ENCODE measurements around the gene CPE. TPM values are rescaled to one million over a fixed set of nuclear protein-coding genes. Genes with fewer than 3 reads are reported as not detected.

CPE gene
- total RNA-seq, 1 experiment from 2014 or later = 29.3 TPM

GRCh38 chr4:165474784-165475705 is 96.2 kb downstream of the CPE start:
- BruUV-seq (replicated peaks) = no TSS peak
- TF ChIP-seq POLR2A (IDR thresholded peaks at IDR 0.05; ENCODE audit: borderline replicate concordance, extremely low read depth, insufficient read depth, insufficient read length) (no peak), JUND (IDR thresholded peaks at IDR 0.05) (no peak), ZBTB33 (IDR thresholded peaks at IDR 0.05; ENCODE audit: extremely low read depth, insufficient replicate concordance, low read length) (no peak), ELF1 (IDR thresholded peaks at IDR 0.05; ENCODE audit: borderline replicate concordance, low read depth) (no peak), MAX (IDR thresholded peaks at IDR 0.05) (no peak), ZFX (IDR thresholded peaks at IDR 0.05) (no peak), CBX3 (IDR thresholded peaks at IDR 0.05; ENCODE audit: low read depth) (no peak), SRF (IDR thresholded peaks at IDR 0.05; ENCODE audit: low read depth) (no peak), EGR1 (IDR thresholded peaks at IDR 0.05; ENCODE audit: low read depth) (no peak), YY1 (IDR thresholded peaks at IDR 0.05; ENCODE audit: extremely low read depth, insufficient replicate concordance, low read depth, low read length) (no peak), EZH2 (IDR thresholded peaks at IDR 0.05) (no peak), ATF3 (IDR thresholded peaks at IDR 0.05) (no peak), FOSL1 (IDR thresholded peaks at IDR 0.05; ENCODE audit: low read depth) (no peak), CEBPB (IDR thresholded peaks at IDR 0.05; ENCODE audit: low read depth) (no peak), RAD21 (IDR thresholded peaks at IDR 0.05; ENCODE audit: low read depth) (no peak), CTCF (IDR thresholded peaks at IDR 0.05 in 2 of 3, conservative IDR thresholded peaks at IDR 0.05 in 1 of 3; ENCODE audit: borderline replicate concordance in 1 of 3, insufficient read depth in 1 of 3, low read depth in 2 of 3, low read length in 2 of 3) (no peak), ZNF274 (IDR thresholded peaks at IDR 0.05; ENCODE audit: low read depth, low read length) (no peak), SP1 (IDR thresholded peaks at IDR 0.05; ENCODE audit: low read depth) (no peak)
- POLR2A ChIA-PET = no interaction called here

More at GRCh38 chr4:165474784-165475705, 96.2 kb downstream of the CPE start:
- no peak for DNase-seq (ENCODE audit: low read depth, low spot score)
- CTCF ChIA-PET = no interaction called here
- Histone ChIP-seq H3K9me2 (ENCODE audit: insufficient read depth) (no peaks in the 10 kb centered on the region), H3K4me1 (ENCODE audit: control insufficient read depth in 1 of 2, insufficient read depth in 2 of 2, low read length in 2 of 2) (peaks cover 8 to 17% of the 10 kb centered on the region in 2 experiments), H4K20me1 (ENCODE audit: insufficient read depth) (no peaks in the 10 kb centered on the region), H3K27ac (ENCODE audit: low read depth, low read length) (no peak overlapping the region), H3K9ac (ENCODE audit: low read length) (no peak overlapping the region), H3K27me3 (ENCODE audit: insufficient read depth, low read length) (no peaks in the 10 kb centered on the region), H3K36me3 (ENCODE audit: control insufficient read depth in 1 of 2, insufficient read depth in 2 of 2, low read length in 2 of 2) (no peaks in the 10 kb centered on the region), H3K4me2 (ENCODE audit: low read length) (no peak overlapping the region), H2AFZ (ENCODE audit: low read depth, low read length, poor library complexity, severe bottlenecking) (no peak overlapping the region), H3K9me3 (ENCODE audit: control insufficient read depth in 1 of 2, insufficient read depth in 1 of 2, low read depth in 1 of 2, low read length in 2 of 2) (peaks cover 8 to 9% of the 10 kb centered on the region in 2 experiments; a peak in 2 of 4 replicates), H3K79me2 (ENCODE audit: insufficient read depth, low read length) (no peaks in the 10 kb centered on the region), H3K4me3 (replicated peaks in 1 of 2; ENCODE audit: low read depth in 1 of 2, low read length in 2 of 2) (no peak overlapping the region)
- ATAC-seq = no peak
- intact Hi-C loops (cut with micrococcal nuclease) = no loop called here
- RAD21 ChIA-PET (ENCODE audit: low non-redundant PET in 1 of 2, low total read pairs in 2 of 2, uncharacterized antibody in 2 of 2, unreplicated experiment in 2 of 2) = no interaction called here

All from HCT116 (cell line).